Peyer's patch (tissue), 4 donors: ENCODE measurements around the gene RAB13.

Experiments used
- CTCF ChIP-seq, 6 experiments: fragments of 450-650 bp in 4 of 6; fragments of 200-600 bp in 2 of 6; sonication (generic) in 1 of 6; IDR thresholded peaks; one replicate each; pipeline ENCODE4 v1.5.1; 2017 to 2019; ENCODE audit warnings: antibody characterized with exemption in 6 of 6, mild to moderate bottlenecking in 3 of 6, moderate library complexity in 1 of 6
- POLR2A ChIP-seq, 2 donors: fragments of 450-650 bp; IDR thresholded peaks; one replicate each; pipeline ENCODE4 v1.5.1; 2017; ENCODE audit warnings: antibody characterized with exemption in 2 of 2, mild to moderate bottlenecking in 2 of 2, moderate library complexity in 2 of 2

- TF ChIP-seq CTCF (IDR thresholded peaks at IDR 0.05): no peak
- no peak for TF ChIP-seq POLR2A (IDR thresholded peaks at IDR 0.05)
Measured at GRCh38 chr1:153970346-153970745, 15.8 kb downstream of the RAB13 start.
